HEK293T (cell line): ENCODE measurements around the gene HILPDA.

Experiments used
- CTCF ChIA-PET: fragments of 350-600 bp; formaldehyde crosslinking; extraction: SDS; loops from one replicate; lab custom pipeline; 2021; ENCODE audit warnings: antibody characterized with exemption, inconsistent platforms; lab: Yijun Ruan, JAX
- POLR2A ChIA-PET: fragments of 350-600 bp; formaldehyde crosslinking; extraction: SDS; loops from one replicate; lab custom pipeline; 2020; ENCODE audit warnings: antibody characterized with exemption, inconsistent platforms; lab: Yijun Ruan, JAX
- DNase-seq: peaks from one replicate; pipeline ENCODE4 v3.0.0; 2012; ENCODE audit warnings: mixed read lengths; ENCODE audit errors: extremely low spot score
- ARNT ChIP-seq: fragments of 450-650 bp; IDR thresholded peaks from 2 replicates; pipeline ENCODE4 v1.6.1; 2017; ENCODE audit warnings: mild to moderate bottlenecking
- BHLHE40 ChIP-seq: fragments of 450-650 bp; IDR thresholded peaks from 2 replicates; pipeline ENCODE4 v1.6.1; 2016; ENCODE audit warnings: mild to moderate bottlenecking, moderate library complexity, borderline replicate concordance
- CTBP1 ChIP-seq: fragments of 450-650 bp; IDR thresholded peaks from 2 replicates; pipeline ENCODE4 v1.6.1; 2016; ENCODE audit warnings: borderline replicate concordance
- ELF4 ChIP-seq: fragments of 450-650 bp; IDR thresholded peaks from 2 replicates; pipeline ENCODE4 v1.6.1; 2017; ENCODE audit warnings: antibody characterized with exemption
- FOXA1 ChIP-seq: fragments of 450-650 bp; IDR thresholded peaks from 2 replicates; pipeline ENCODE4 v1.6.1; 2016; ENCODE audit warnings: mild to moderate bottlenecking
- FOXK2 ChIP-seq: fragments of 450-650 bp; IDR thresholded peaks from 2 replicates; pipeline ENCODE4 v1.6.1; 2016; ENCODE audit warnings: mild to moderate bottlenecking
- FOXM1 ChIP-seq: fragments of 450-650 bp; IDR thresholded peaks from 2 replicates; pipeline ENCODE4 v1.6.1; 2017; ENCODE audit warnings: mild to moderate bottlenecking, borderline replicate concordance
- HDGF ChIP-seq: fragments of 450-650 bp; IDR thresholded peaks from 2 replicates; pipeline ENCODE4 v1.6.1; 2017; ENCODE audit warnings: antibody characterized with exemption, borderline replicate concordance
- L3MBTL2 ChIP-seq: fragments of 450-650 bp; conservative IDR thresholded peaks from 2 replicates; pipeline ENCODE4 v1.6.1; 2016; ENCODE audit warnings: mild to moderate bottlenecking
- LEF1 ChIP-seq: fragments of 450-650 bp; IDR thresholded peaks from 2 replicates; pipeline ENCODE4 v1.6.1; 2017; ENCODE audit warnings: mild to moderate bottlenecking, borderline replicate concordance
- NFRKB ChIP-seq: fragments of 450-650 bp; IDR thresholded peaks from 2 replicates; pipeline ENCODE4 v1.6.1; 2016; ENCODE audit warnings: mild to moderate bottlenecking, moderate library complexity
- SP1 ChIP-seq: fragments of 450-650 bp; IDR thresholded peaks from 2 replicates; pipeline ENCODE4 v1.6.1; 2017
- SUZ12 ChIP-seq: fragments of 450-650 bp; IDR thresholded peaks from 2 replicates; pipeline ENCODE4 v1.6.1; 2016; ENCODE audit warnings: mild to moderate bottlenecking
- TARDBP ChIP-seq: fragments of 450-650 bp; IDR thresholded peaks from 2 replicates; pipeline ENCODE4 v1.6.1; 2016
- ZNF384 ChIP-seq: fragments of 450-650 bp; IDR thresholded peaks from 2 replicates; pipeline ENCODE4 v1.6.1; 2016
- TF ChIP-seq, protein P1 (sequence below): fragments of 450-650 bp; IDR thresholded peaks from 2 replicates; pipeline ENCODE4 v1.6.1; 2016

HILPDA gene

DNA sequence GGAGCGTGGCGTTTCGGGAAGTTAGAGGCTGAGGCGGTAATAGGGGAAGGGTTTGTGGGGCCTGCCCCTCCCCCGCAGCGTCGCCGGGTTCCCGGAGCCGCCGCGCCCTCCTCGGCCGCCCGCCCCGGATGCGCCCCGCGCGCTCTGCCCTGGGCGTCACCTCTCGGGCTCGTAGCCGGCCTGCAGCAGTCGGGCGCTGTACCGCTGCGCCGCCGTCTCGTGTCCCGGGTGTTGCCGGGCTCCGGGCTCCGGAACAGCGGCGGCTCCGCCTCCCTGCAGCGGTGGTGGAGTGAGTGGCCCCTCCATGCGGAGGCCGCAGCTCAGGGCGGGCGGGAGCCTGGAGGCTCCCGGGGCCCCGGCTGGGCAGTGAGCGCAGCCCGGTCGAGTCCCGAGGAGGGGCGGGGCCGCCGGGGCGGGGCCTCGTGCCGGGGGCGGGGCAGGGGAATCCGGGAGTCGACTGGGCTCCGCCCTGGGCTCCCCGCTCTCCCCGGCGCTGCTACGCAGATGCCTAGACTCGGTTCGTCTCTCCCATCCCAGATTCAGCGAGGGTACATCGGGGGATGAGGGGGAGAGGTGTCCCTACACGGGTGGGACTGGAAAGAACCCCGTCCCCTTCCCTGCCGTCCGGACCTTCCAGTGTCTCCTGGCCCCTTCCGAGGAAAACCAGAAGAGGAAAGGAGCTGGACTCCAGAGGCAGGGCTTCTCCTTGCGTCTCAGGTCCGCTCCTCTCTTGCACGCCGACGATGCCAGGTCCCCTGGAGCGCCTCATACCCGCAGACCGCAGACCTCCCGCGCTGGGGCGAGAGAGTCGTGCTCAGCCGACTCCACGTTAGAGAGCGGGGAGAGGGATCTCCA lies 45.9 kb upstream of the HILPDA start, which contains the start of gene IMPDH1:
TSS of gene IMPDH1 (minus strand) at position 387 of the 855 bp plus-strand sequence. CDS start at position 306, 81 bp downstream.
- POLR2A ChIA-PET, result interaction anchor here (0.6 to 3.7 kb wide), 3 partner anchors 11 to 66 kb away, joined by 3 to 21 read pairs (median 13); partner anchors contain the start of genes HILPDA and RBM28
- TF ChIP-seq L3MBTL2, result 0 out of 2 replicates have a peak, but pooled peaks have one; percentile 19
- TF ChIP-seq FOXM1, result no peak
- CTCF ChIA-PET, result interaction anchor here (1.2 to 1.7 kb wide), 2 partner anchors 16 to 29 kb away, joined by 3 to 12 read pairs; no protein-coding TSS in a partner anchor
- peak; percentile 91 for DNase-seq

DNA sequence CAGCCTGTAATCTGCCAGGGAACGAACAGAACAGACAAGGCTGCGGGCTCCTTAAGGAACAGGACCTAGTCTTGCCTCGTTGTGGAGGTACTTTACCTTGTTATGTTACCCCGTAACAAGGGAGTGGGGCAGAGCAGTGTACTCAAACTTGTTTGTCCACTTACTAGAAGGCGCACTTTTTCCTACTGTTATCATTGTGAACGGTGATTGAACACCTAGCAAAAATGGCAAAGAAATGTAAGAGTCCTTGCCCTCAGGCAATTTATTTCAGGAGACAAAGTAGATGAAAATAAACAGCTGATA lies 45.3 kb upstream of the HILPDA start:
- CTCF ChIA-PET, result interaction anchor here (1.2 to 1.7 kb wide), 2 partner anchors 16 to 28 kb away, joined by 3 to 12 read pairs; no protein-coding TSS in a partner anchor
- POLR2A ChIA-PET, result interaction anchor here (2.6 to 3.7 kb wide), 2 partner anchors 45 to 66 kb away, joined by 13 to 21 read pairs; partner anchors contain the start of genes HILPDA and RBM28
- no peak for DNase-seq
- TF ChIP-seq TARDBP, result no peak
- no peak for TF ChIP-seq HDGF
- no peak for TF ChIP-seq LEF1
- no peak for TF ChIP-seq L3MBTL2
- TF ChIP-seq ARNT, result no peak
- TF ChIP-seq FOXM1, result no peak
- no peak for TF ChIP-seq ZNF384
- TF ChIP-seq SP1, result no peak

DNA sequence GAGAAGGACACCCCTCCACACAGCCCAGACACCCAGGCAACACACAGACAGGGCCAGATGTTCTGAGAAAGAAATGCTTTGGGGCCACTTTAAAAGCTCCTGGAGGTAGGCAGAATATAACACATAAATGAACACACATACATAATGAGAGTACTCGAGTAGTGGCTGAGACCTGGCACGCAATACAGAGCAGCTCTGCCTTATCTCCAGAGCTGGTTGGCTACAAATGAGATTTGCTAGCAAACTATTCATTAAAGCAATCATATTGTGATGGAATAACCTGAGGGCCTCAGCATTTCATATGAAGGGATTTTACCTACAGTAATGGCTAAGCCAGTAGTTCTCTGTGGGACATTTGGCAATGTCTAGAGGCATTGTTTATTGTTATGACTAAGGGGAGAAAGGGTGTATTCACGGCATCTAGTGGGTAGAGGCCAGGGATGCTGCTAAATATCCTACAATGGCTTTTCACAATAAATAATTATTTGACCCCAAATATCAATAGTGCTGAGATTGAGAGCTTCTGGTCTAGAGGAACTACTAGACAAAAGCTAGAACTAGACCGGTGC lies 40.4 kb upstream of the HILPDA start:
- POLR2A ChIA-PET, result interaction anchor here (1.1 kb wide), 1 partner anchor 10 kb away, joined by 3 read pairs; no protein-coding TSS in a partner anchor
- no peak for DNase-seq
- TF ChIP-seq FOXK2, result no peak
- no peak for TF ChIP-seq CTBP1
- no peak for TF ChIP-seq NFRKB
- TF ChIP-seq ARNT, result no peak
- no peak for TF ChIP-seq FOXM1
- TF ChIP-seq LEF1, result no peak
- TF ChIP-seq BHLHE40, result no peak
- CTCF ChIA-PET, result interaction anchor here (0.6 to 2.3 kb wide), 3 partner anchors 10 to 648 kb away, joined by 3 to 23 read pairs (median 9); no protein-coding TSS in a partner anchor

DNA sequence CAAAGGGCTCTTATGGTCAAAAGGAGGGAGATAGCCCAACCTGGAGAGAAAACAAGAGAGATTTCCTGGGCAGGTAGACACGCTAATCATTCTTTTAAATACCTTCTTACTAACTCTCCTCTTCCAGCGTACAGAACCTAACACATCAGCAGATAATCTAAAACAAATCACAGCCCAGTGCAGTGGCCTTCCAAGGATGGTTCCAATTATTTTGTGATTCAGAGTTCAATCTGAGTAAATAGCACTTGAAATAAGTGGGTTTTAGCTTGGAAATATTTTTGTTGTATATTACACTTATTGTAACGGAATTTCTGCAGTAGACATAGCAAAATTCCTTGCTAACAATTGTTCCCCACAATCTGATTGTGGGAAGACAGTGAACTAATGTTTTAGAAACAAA lies 38.6 kb upstream of the HILPDA start:
- no peak for DNase-seq
- POLR2A ChIA-PET, result interaction anchor here (1.8 kb wide), 1 partner anchor 73 kb away, joined by 4 read pairs; the partner anchor contains the start of gene RBM28
- no peak for TF ChIP-seq ZNF384
- TF ChIP-seq ARNT, result no peak
- TF ChIP-seq TARDBP, result no peak
- no peak for TF ChIP-seq FOXA1
- no peak for TF ChIP-seq LEF1
- TF ChIP-seq FOXK2, result no peak
- TF ChIP-seq CTBP1, result no peak
- TF ChIP-seq, protein P1, sequence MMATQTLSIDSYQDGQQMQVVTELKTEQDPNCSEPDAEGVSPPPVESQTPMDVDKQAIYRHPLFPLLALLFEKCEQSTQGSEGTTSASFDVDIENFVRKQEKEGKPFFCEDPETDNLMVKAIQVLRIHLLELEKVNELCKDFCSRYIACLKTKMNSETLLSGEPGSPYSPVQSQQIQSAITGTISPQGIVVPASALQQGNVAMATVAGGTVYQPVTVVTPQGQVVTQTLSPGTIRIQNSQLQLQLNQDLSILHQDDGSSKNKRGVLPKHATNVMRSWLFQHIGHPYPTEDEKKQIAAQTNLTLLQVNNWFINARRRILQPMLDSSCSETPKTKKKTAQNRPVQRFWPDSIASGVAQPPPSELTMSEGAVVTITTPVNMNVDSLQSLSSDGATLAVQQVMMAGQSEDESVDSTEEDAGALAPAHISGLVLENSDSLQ, result no peak
- TF ChIP-seq NFRKB, result no peak
- CTCF ChIA-PET, result interaction anchor here (1.4 to 3.6 kb wide), 4 partner anchors 9 to 70 kb away, joined by 5 to 23 read pairs (median 12); no protein-coding TSS in a partner anchor

DNA sequence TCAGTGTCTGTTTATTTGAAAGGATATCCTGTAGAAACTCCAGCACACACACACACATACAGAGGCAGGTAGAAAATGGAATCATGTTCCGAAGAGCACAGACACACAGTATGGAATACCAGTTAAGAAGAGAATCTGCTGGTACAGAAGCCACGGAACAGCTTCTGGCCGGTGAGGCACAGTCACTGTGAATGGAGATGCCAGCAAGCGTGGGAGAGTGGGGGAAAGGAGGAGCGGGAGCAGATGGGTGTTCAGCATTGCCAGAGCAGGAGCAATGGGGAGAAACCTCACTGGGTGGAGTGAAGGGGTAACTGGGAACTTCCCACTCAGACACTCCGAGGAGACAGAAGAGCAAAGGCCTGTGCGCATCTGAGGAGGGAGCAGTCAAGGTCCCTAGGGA lies 36.4 kb upstream of the HILPDA start:
- POLR2A ChIA-PET, result interaction anchor here (1.0 to 1.2 kb wide), 3 partner anchors 11 to 76 kb away, joined by 3 read pairs; partner anchors contain the start of gene RBM28
- DNase-seq, result no peak
- no peak for TF ChIP-seq LEF1
- TF ChIP-seq ELF4, result no peak
- no peak for TF ChIP-seq TARDBP
- no peak for TF ChIP-seq FOXK2
- TF ChIP-seq, protein P1, result no peak
- no peak for TF ChIP-seq ARNT
- TF ChIP-seq FOXM1, result no peak
- no peak for TF ChIP-seq HDGF
- no peak for TF ChIP-seq SUZ12
- CTCF ChIA-PET, result interaction anchor here (0.6 to 3.6 kb wide), 5 partner anchors 8 to 72 kb away, joined by 3 to 13 read pairs (median 4); no protein-coding TSS in a partner anchor

DNA sequence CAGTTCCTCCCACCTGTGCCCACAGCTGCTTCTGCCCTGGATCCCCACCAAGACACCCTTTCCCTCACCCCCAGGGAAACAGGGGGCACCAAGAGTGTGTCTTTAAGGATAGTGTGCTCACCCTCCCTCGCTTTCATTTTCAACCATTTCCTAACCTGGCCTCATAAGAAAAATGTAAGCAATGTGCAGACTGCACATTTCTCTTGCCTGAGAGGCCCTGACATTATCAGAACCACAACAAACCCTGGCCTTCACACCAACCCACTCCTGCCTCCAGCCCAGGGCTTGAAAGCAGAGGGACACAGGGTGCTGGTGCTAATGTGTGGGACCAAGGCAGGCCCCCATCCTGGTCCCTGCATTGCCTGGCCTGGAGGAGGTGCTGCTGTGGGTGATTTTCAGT lies 34.9 kb upstream of the HILPDA start:
- DNase-seq, result no peak
- TF ChIP-seq SP1 (no peak), TARDBP (no peak), L3MBTL2 (no peak), BHLHE40 (no peak), NFRKB (no peak), FOXK2 (no peak), HDGF (no peak), ARNT (no peak), FOXA1 (no peak), CTBP1 (no peak), LEF1 (no peak), ELF4 (no peak), ZNF384 (no peak), FOXM1 (no peak)
- POLR2A ChIA-PET, result interaction anchor here (0.7 kb wide), 1 partner anchor 11 kb away, joined by 3 read pairs; no protein-coding TSS in a partner anchor
- CTCF ChIA-PET, result no interaction called here
